Vagina (tissue), 2 donors: ENCODE measurements around the gene ITM2B.

Experiments used
- CTCF ChIP-seq, 3 experiments: fragments of 450-650 bp in 2 of 3; fragments of 200-600 bp in 1 of 3; sonication (generic) in 1 of 3; IDR thresholded peaks; one replicate each; pipeline ENCODE4 v1.5.1; 2017 to 2019; ENCODE audit warnings: antibody characterized with exemption in 3 of 3, mild to moderate bottlenecking in 2 of 3, moderate library complexity in 2 of 3
- POLR2A ChIP-seq, 2 donors: fragments of 450-650 bp; IDR thresholded peaks; one replicate each; pipeline ENCODE4 v1.6.1; 2017; ENCODE audit warnings: antibody characterized with exemption in 2 of 2, mild to moderate bottlenecking in 2 of 2, moderate library complexity in 2 of 2
- POLR2AphosphoS5 ChIP-seq, 2 donors: sonication (generic); formaldehyde crosslinking; IDR thresholded peaks; one replicate each; pipeline ENCODE4 v1.9.0; 2017; ENCODE audit warnings: antibody characterized with exemption in 2 of 2, mild to moderate bottlenecking in 2 of 2, low read depth in 1 of 2; ENCODE audit not compliant: insufficient read depth in 1 of 2

DNA sequence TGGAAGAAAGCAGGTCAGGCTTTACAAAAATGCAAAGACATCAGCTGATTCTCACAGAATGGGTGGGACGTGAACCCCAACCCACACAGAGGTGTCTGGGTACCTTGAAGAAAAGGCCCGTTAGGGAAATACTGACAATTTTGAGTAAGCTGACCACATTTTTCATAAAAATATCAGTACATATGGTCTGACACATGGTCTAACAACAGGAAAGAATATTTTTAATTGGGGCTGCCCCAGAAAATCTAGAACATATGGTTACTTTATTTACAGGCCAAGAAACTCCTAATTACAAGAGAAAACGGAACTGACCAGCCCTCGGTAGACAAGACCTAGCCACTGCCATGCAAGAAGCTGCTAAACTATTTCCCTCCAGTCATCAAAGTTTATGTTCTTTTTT is 48.7 kb upstream of the ITM2B start:
- TF ChIP-seq POLR2A (IDR thresholded peaks at IDR 0.05) (no peak), CTCF (IDR thresholded peaks at IDR 0.05) (no peak), POLR2AphosphoS5 (IDR thresholded peaks at IDR 0.05; ENCODE audit: insufficient read depth in 1 of 2, low read depth in 1 of 2) (no peak)
